LNCAP (cell line): ENCODE results near the gene GALK2.

Source experiments
- CTCF ChIP-seq: fragments of 450-650 bp; IDR thresholded peaks from 2 replicates; pipeline ENCODE4 v1.5.1; 2017; ENCODE audit warnings: mild to moderate bottlenecking

Gene GALK2

GRCh38 chr15:49255966-49256759 is 86.1 kb downstream of the GALK2 start:
- TF ChIP-seq CTCF, result no peak

- no peak for TF ChIP-seq CTCF
These were observed 95.9 kb downstream of the GALK2 start for GRCh38 chr15:49265911-49266310.

- no peak for TF ChIP-seq CTCF
These were observed 100.7 kb downstream of the GALK2 start for GRCh38 chr15:49270541-49271421.

GRCh38 chr15:49273734-49274318 is 103.8 kb downstream of the GALK2 start:
- no peak for TF ChIP-seq CTCF

GRCh38 chr15:49278751-49279150 is 108.7 kb downstream of the GALK2 start:
- no peak for TF ChIP-seq CTCF

- no peak for TF ChIP-seq CTCF
These were observed 109.7 kb downstream of the GALK2 start for GRCh38 chr15:49279521-49280456.

GRCh38 chr15:49282366-49282765 is 112.3 kb downstream of the GALK2 start:
- TF ChIP-seq CTCF, result no peak
